Mesendoderm (in vitro differentiated cells): Measurements from ENCODE around the gene UBAC1.

Source experiments
- DNase-seq: peaks from one replicate; pipeline ENCODE4 v3.0.0; 2013
- H2AK5ac ChIP-seq: 2 replicates; pipeline ENCODE4 v1.6.1; 2013; ENCODE audit warnings: low read length, inconsistent platforms
- H2BK120ac ChIP-seq: 2 replicates; pipeline ENCODE4 v1.6.1; 2013; ENCODE audit warnings: low read depth, mild to moderate bottlenecking, low read length, moderate library complexity, mixed read lengths
- H2BK15ac ChIP-seq: replicated peaks from 2 replicates; pipeline ENCODE4 v1.6.1; 2013; ENCODE audit warnings: low read depth, mild to moderate bottlenecking, moderate library complexity
- H2BK5ac ChIP-seq: 2 replicates; pipeline ENCODE4 v1.6.1; 2013; ENCODE audit warnings: low read length, inconsistent platforms
- H3K18ac ChIP-seq: 2 replicates; pipeline ENCODE4 v1.6.1; 2013; ENCODE audit warnings: mild to moderate bottlenecking, low read length, mixed read lengths
- H3K23ac ChIP-seq: one replicate; pipeline ENCODE4 v1.6.1; 2013; ENCODE audit warnings: low read length
- H3K27ac ChIP-seq: 2 replicates; pipeline ENCODE4 v1.5.1; 2013; ENCODE audit warnings: low read depth, mild to moderate bottlenecking, inconsistent platforms, low read length, moderate library complexity
- H3K27me3 ChIP-seq: 2 replicates; pipeline ENCODE4 v1.6.1; 2013; ENCODE audit warnings: low read length, control low read depth, mild to moderate bottlenecking, inconsistent platforms; ENCODE audit not compliant: insufficient read depth, poor library complexity
- H3K36me3 ChIP-seq: 2 replicates; pipeline ENCODE4 v1.6.1; 2013; ENCODE audit warnings: low read length, inconsistent platforms; ENCODE audit not compliant: control insufficient read depth, insufficient read depth
- H3K4ac ChIP-seq: one replicate; pipeline ENCODE4 v1.6.1; 2013; ENCODE audit warnings: low read depth, mild to moderate bottlenecking, low read length, moderate library complexity
- H3K4me1 ChIP-seq: 2 replicates; pipeline ENCODE4 v1.6.1; 2013; ENCODE audit warnings: low read depth, low read length, inconsistent platforms; ENCODE audit not compliant: control insufficient read depth
- H3K4me2 ChIP-seq: 2 replicates; pipeline ENCODE4 v1.6.1; 2013; ENCODE audit warnings: low read length
- H3K4me3 ChIP-seq: 2 replicates; pipeline ENCODE4 v1.5.1; 2013; ENCODE audit warnings: mild to moderate bottlenecking, low read length
- H3K56ac ChIP-seq: one replicate; pipeline ENCODE4 v1.6.1; 2013; ENCODE audit warnings: low read length
- H3K79me1 ChIP-seq: 2 replicates; pipeline ENCODE4 v1.6.1; 2013; ENCODE audit warnings: low read length, inconsistent platforms
- H3K79me2 ChIP-seq: 2 replicates; pipeline ENCODE4 v1.6.1; 2013; ENCODE audit warnings: mild to moderate bottlenecking, low read length; ENCODE audit not compliant: control insufficient read depth, insufficient read depth
- H3K9ac ChIP-seq: 2 replicates; pipeline ENCODE4 v1.6.1; 2013; ENCODE audit warnings: low read length, inconsistent platforms
- H4K5ac ChIP-seq: one replicate; pipeline ENCODE4 v1.6.1; 2013; ENCODE audit warnings: low read length
- H4K8ac ChIP-seq: one replicate; pipeline ENCODE4 v1.6.1; 2013; ENCODE audit warnings: low read depth, mild to moderate bottlenecking, control low read depth, low read length, moderate library complexity
- WGBS: extraction: QIAGEN DNeasy Blood & Tissue Kit; methylation state at CpG from one replicate; pipeline ENCODE4 v1.1.7; 2013; ENCODE audit warnings: low lambda C conversion rate, missing lambda C conversion rate; ENCODE audit not compliant: insufficient coverage; ENCODE audit errors: extremely low coverage; 5-methylcytosine and 5-hydroxymethylcytosine counted together

Gene UBAC1

DNA sequence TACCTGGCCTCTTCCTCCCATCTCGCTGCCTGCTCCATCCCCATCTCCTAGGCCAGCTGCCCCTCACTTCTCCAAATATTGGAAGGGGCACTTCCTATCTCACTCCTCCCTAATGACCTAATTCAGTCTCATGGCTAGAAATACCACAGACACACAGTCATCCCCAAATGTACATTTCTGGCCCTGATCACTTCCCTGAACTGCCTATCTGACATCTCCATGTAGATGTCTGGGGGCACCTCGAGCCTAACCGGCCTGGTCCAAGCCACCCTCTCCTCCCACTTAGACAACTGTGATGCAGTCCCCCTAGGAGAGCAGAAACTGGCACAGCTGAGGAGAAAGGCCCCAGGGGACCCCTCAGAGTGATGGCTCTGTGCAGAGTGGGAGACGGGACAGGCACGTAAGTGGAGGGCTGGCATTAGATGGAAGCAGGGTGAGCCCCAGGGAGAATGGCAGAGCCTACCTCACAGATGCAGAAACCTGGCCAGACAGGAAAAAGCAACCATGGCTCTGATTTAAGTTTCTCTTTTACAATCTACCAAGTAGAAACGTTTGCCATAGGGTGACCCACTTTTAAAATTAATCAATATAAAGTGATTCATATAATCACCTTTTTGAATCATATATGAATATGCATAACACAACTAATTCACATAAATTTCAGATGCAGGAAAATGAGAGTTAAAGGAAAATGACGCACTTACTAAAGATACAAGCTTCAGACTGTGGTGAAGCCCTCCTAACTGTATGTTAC is 75.9 kb downstream of the UBAC1 start:
- Histone ChIP-seq H4K5ac (no peak overlapping the region), H3K36me3 (no peaks in the 10 kb centered on the region), H2BK15ac (no peak overlapping the region), H3K18ac (no peak overlapping the region), H2AK5ac (no peak overlapping the region), H3K79me1 (peaks cover 54% of the 10 kb centered on the region), H2BK120ac (no peak overlapping the region), H3K4ac (no peak overlapping the region), H3K56ac (no peak overlapping the region), H3K4me1 (peaks cover 10% of the 10 kb centered on the region), H3K27ac (no peak overlapping the region), H3K4me3 (no peak overlapping the region), H3K23ac (no peak overlapping the region), H3K27me3 (no peaks in the 10 kb centered on the region), H2BK5ac (no peak overlapping the region), H3K79me2 (peaks cover 91% of the 10 kb centered on the region), H3K9ac (no peak overlapping the region), H3K4me2 (no peak overlapping the region), H4K8ac (no peak overlapping the region)
- DNase-seq: no peak
- WGBS: no CpG with 5 or more reads among the region's 7 CpGs

DNA sequence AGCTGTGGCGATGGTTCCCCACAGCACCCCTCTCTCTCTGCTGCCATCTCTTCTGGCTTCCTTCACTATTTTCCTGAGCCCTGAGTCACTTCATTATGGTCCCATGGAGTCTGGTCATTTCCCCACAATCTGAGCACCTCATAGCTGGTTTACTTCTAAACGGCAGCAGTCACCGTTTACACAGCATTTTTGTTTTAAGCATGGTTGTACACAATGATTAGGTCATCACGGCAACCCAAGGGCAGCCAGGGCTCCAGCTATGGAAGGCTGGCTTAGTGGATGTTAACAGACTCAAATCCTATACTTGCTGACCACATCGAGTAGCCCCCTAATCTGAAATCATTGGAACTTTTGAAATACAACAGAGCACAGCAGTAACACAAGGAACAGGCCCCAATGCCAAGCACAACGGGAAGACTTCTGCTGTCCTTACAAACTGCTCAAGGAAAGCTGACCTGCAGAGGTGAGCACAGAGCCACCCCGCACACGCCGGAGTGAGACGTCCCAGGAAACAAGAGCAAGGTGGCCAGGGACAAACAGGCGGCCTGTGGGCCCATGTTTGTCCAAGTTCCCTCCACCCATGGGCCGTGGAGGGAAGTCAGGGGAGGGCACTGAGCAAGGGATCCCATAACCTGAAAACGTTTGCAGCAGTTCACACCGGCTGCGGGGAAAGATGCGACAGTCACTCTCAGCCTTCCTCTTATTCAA is 76.7 kb downstream of the UBAC1 start:
- no peak overlapping the region for H2AK5ac ChIP-seq
- H4K5ac ChIP-seq: no peak overlapping the region
- H2BK5ac ChIP-seq: no peak overlapping the region
- H3K27ac ChIP-seq: no peak overlapping the region
- WGBS: no CpG with 5 or more reads among the region's 16 CpGs
- no peak overlapping the region for H3K9ac ChIP-seq
- no peak overlapping the region for H3K4ac ChIP-seq
- no peak overlapping the region for H3K18ac ChIP-seq
- H3K4me1 ChIP-seq: peaks cover 10% of the 10 kb centered on the region
- no peak overlapping the region for H3K4me2 ChIP-seq
- H3K36me3 ChIP-seq: no peaks in the 10 kb centered on the region
- H4K8ac ChIP-seq: no peak overlapping the region
- peaks cover 89% of the 10 kb centered on the region for H3K79me2 ChIP-seq
- peaks cover 57% of the 10 kb centered on the region for H3K79me1 ChIP-seq
- no peak overlapping the region for H3K56ac ChIP-seq
- no peak overlapping the region for H2BK120ac ChIP-seq
- H3K4me3 ChIP-seq: no peak overlapping the region
- no peak for DNase-seq
- H2BK15ac ChIP-seq: no peak overlapping the region
- H3K23ac ChIP-seq: no peak overlapping the region
- H3K27me3 ChIP-seq: no peaks in the 10 kb centered on the region

DNA sequence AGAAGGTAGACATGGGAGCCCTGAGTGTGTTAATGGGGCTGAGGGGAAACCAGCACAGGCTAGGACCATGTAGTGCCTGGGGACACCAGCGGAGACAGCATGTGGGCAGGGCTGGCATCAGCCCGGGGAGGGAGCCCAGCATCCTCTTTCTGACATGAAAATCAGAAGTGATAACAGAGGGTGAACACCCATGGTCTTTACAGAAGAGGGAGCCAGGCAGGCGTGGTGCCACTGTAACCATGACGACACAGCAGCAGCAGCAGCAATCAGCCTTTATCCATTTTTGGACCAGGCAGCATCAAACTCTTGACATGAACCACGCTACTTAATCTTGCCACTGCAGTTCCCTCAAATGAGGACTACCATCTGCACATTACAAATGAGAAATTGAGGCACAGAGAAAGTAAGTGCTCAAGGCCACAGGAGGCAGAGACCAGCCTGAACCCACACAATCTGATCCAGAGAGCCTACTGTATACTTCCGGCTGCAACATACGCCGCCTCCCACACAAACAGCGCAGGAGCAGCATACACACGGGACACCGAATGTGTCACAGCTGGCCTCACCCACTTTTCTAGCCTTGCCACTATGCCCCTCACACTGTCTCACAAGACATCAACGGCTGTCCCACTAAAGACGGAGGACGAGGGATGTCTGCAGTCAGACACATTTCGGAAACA is 77.6 kb downstream of the UBAC1 start:
- H2AK5ac ChIP-seq: no peak overlapping the region
- no peak overlapping the region for H2BK5ac ChIP-seq
- H3K23ac ChIP-seq: no peak overlapping the region
- no peak overlapping the region for H4K5ac ChIP-seq
- no CpG with 5 or more reads among the region's 15 CpGs for WGBS
- H2BK120ac ChIP-seq: no peak overlapping the region
- no peak overlapping the region for H3K18ac ChIP-seq
- H3K9ac ChIP-seq: no peak overlapping the region
- no peaks in the 10 kb centered on the region for H3K27me3 ChIP-seq
- peaks cover 10% of the 10 kb centered on the region for H3K4me1 ChIP-seq
- no peak for DNase-seq
- no peak overlapping the region for H3K4me3 ChIP-seq
- peaks cover 85% of the 10 kb centered on the region for H3K79me2 ChIP-seq
- no peak overlapping the region for H3K27ac ChIP-seq
- H3K56ac ChIP-seq: no peak overlapping the region
- no peaks in the 10 kb centered on the region for H3K36me3 ChIP-seq
- H3K79me1 ChIP-seq: peaks cover 54% of the 10 kb centered on the region
- no peak overlapping the region for H3K4me2 ChIP-seq
- H4K8ac ChIP-seq: no peak overlapping the region
- H3K4ac ChIP-seq: no peak overlapping the region
- H2BK15ac ChIP-seq: no peak overlapping the region
